ENCODE data around the gene ISM1. TPM values are rescaled to one million over a fixed set of nuclear protein-coding genes. Genes with fewer than 3 reads are reported as not detected.

ISM1 gene
- total RNA-seq, 1 donor from 2014 or later: 0.98 TPM

- H3K4me3 Mint-ChIP-seq (ENCODE audit: unreplicated experiment): no peak overlapping the region
- FAIRE-seq (no peak), DNase-seq (ENCODE audit: low read depth) (no peak)
- no peak overlapping the region for H3K27ac Mint-ChIP-seq (ENCODE audit: unreplicated experiment)
- Histone ChIP-seq H3K9me3 (ENCODE audit: insufficient read depth, low read depth, low read length) (no peaks in the 10 kb centered on the region), H3K9ac (ENCODE audit: low read length) (no peak overlapping the region), H3K27me3 (ENCODE audit: insufficient read depth, low read length) (no peaks in the 10 kb centered on the region), H4K20me1 (ENCODE audit: insufficient read depth, low read length) (no peaks in the 10 kb centered on the region), H3K36me3 (ENCODE audit: insufficient read depth, low read length) (no peaks in the 10 kb centered on the region), H3K4me3 (ENCODE audit: insufficient read depth, low read depth, low read length) (no peak overlapping the region), H2AFZ (ENCODE audit: low read depth, low read length) (no peak overlapping the region), H3K4me2 (ENCODE audit: low read length) (no peak overlapping the region), H3K4me1 (ENCODE audit: insufficient read depth, low read length) (no peaks in the 10 kb centered on the region), H3K79me2 (ENCODE audit: insufficient read depth, low read length) (no peaks in the 10 kb centered on the region), H3K27ac (ENCODE audit: low read depth, low read length) (no peak overlapping the region)
- peaks cover 15% of the 10 kb centered on the region for H3K4me1 Mint-ChIP-seq (ENCODE audit: low read depth, unreplicated experiment)
- H3K36me3 Mint-ChIP-seq (ENCODE audit: low read depth, unreplicated experiment): no peaks in the 10 kb centered on the region
- H3K27me3 Mint-ChIP-seq (ENCODE audit: low read depth, unreplicated experiment): no peaks in the 10 kb centered on the region
- TF ChIP-seq EZH2 (IDR thresholded peaks at IDR 0.05; ENCODE audit: insufficient read depth, low read length): no peak
- no peak for TF ChIP-seq CTCF (IDR thresholded peaks at IDR 0.05; ENCODE audit: insufficient read depth, low read depth, low read length)
- peaks cover 8% of the 10 kb centered on the region for H3K9me3 Mint-ChIP-seq (ENCODE audit: unreplicated experiment)
These were observed 120.8 kb downstream of the ISM1 start for GRCh38 chr20:13341737-13342393.

DNA sequence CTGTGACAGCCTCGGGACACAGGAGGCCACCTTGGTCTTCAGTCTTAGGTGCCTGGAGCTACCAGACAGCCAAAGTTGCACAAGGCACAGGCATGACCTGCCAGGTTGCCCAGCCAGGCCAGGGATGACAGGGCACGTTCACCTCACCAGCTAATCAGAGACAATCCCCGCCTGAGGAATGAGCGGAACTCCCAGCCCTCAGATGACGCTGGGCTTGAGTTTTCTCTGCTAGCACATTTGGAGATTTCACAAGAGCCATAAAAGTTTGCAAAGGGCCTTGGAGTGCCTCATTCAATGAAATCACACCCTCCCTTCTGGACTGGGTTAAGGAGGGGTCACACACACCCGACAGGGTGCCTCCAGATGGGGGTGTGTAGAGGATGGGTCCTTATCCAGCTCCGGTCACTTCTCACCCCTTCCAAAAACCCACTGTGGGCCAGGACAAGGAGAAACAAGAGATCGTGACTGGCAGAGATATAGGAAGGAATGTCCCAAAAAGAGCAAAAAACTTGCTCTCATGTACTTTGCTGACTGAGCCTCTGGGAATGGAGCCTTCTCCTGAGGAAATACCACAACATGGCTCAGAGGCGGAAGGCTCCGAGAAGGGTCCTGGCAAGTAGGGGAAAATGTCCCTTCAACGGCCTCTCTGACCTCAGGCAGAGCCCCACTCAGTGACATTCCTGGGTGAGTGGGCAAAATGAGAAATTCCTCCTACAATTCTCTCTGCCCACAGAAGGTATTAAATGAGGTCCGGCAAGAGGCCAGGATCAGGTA is 121.6 kb downstream of the ISM1 start:
- H3K27ac Mint-ChIP-seq (ENCODE audit: unreplicated experiment): no peak overlapping the region
- H3K9me3 Mint-ChIP-seq (ENCODE audit: unreplicated experiment): peaks cover 2% of the 10 kb centered on the region
- H3K27ac ChIP-seq (ENCODE audit: low read depth, low read length): no peak overlapping the region
- H3K4me3 ChIP-seq (ENCODE audit: insufficient read depth, low read depth, low read length): no peak overlapping the region
- peaks cover 10% of the 10 kb centered on the region for H3K4me1 Mint-ChIP-seq (ENCODE audit: low read depth, unreplicated experiment)
- FAIRE-seq (no peak), DNase-seq (ENCODE audit: low read depth) (no peak)
- no peaks in the 10 kb centered on the region for H3K9me3 ChIP-seq (ENCODE audit: insufficient read depth, low read depth, low read length)
- TF ChIP-seq EZH2 (IDR thresholded peaks at IDR 0.05; ENCODE audit: insufficient read depth, low read length) (no peak), CTCF (IDR thresholded peaks at IDR 0.05; ENCODE audit: insufficient read depth, low read depth, low read length) (no peak)
- no peaks in the 10 kb centered on the region for H3K27me3 Mint-ChIP-seq (ENCODE audit: low read depth, unreplicated experiment)
- H4K20me1 ChIP-seq (ENCODE audit: insufficient read depth, low read length): no peaks in the 10 kb centered on the region
- no peaks in the 10 kb centered on the region for H3K4me1 ChIP-seq (ENCODE audit: insufficient read depth, low read length)
- no peaks in the 10 kb centered on the region for H3K27me3 ChIP-seq (ENCODE audit: insufficient read depth, low read length)
- no peak overlapping the region for H2AFZ ChIP-seq (ENCODE audit: low read depth, low read length)
- no peak overlapping the region for H3K4me3 Mint-ChIP-seq (ENCODE audit: unreplicated experiment)
- H3K9ac ChIP-seq (ENCODE audit: low read length): no peak overlapping the region
- no peak overlapping the region for H3K4me2 ChIP-seq (ENCODE audit: low read length)
- no peaks in the 10 kb centered on the region for H3K36me3 ChIP-seq (ENCODE audit: insufficient read depth, low read length)
- H3K79me2 ChIP-seq (ENCODE audit: insufficient read depth, low read length): no peaks in the 10 kb centered on the region
- no peaks in the 10 kb centered on the region for H3K36me3 Mint-ChIP-seq (ENCODE audit: low read depth, unreplicated experiment)

GRCh38 chr20:13344671-13345070 is 123.6 kb downstream of the ISM1 start:
- Histone ChIP-seq H3K9ac (ENCODE audit: low read length) (no peak overlapping the region), H2AFZ (ENCODE audit: low read depth, low read length) (no peak overlapping the region), H3K27me3 (ENCODE audit: insufficient read depth, low read length) (no peaks in the 10 kb centered on the region), H3K4me3 (ENCODE audit: insufficient read depth, low read depth, low read length) (no peak overlapping the region), H3K4me1 (ENCODE audit: insufficient read depth, low read length) (peaks cover 5% of the 10 kb centered on the region), H3K36me3 (ENCODE audit: insufficient read depth, low read length) (no peaks in the 10 kb centered on the region), H3K79me2 (ENCODE audit: insufficient read depth, low read length) (no peaks in the 10 kb centered on the region), H3K27ac (ENCODE audit: low read depth, low read length) (no peak overlapping the region), H3K9me3 (ENCODE audit: insufficient read depth, low read depth, low read length) (no peaks in the 10 kb centered on the region), H3K4me2 (ENCODE audit: low read length) (no peak overlapping the region), H4K20me1 (ENCODE audit: insufficient read depth, low read length) (no peaks in the 10 kb centered on the region)
- Mint-ChIP-seq H3K27ac (ENCODE audit: unreplicated experiment) (no peak overlapping the region), H3K27me3 (ENCODE audit: low read depth, unreplicated experiment) (no peaks in the 10 kb centered on the region), H3K36me3 (ENCODE audit: low read depth, unreplicated experiment) (no peaks in the 10 kb centered on the region), H3K4me1 (ENCODE audit: low read depth, unreplicated experiment) (peaks cover 5% of the 10 kb centered on the region), H3K4me3 (ENCODE audit: unreplicated experiment) (no peak overlapping the region), H3K9me3 (ENCODE audit: unreplicated experiment) (peaks cover 2% of the 10 kb centered on the region)
- no peak for DNase-seq (ENCODE audit: low read depth)
- TF ChIP-seq CTCF (IDR thresholded peaks at IDR 0.05; ENCODE audit: insufficient read depth, low read depth, low read length) (no peak), EZH2 (IDR thresholded peaks at IDR 0.05; ENCODE audit: insufficient read depth, low read length) (no peak)
- no peak for FAIRE-seq
